H1 (cell line): ENCODE results near the gene MYL7. TPM values are rescaled to one million over a fixed set of nuclear protein-coding genes. Genes with fewer than 3 reads are reported as not detected.

Experiments used
- CTCF ChIA-PET: fragments of 300-600 bp; sonication (Branson Sonifier 250); formaldehyde crosslinking; loops from one replicate; lab custom pipeline; 2021; ENCODE audit not compliant: partially characterized antibody; lab: Charles Lee
- POLR2A ChIA-PET: fragments of 300-600 bp; sonication (Branson Sonifier 250); formaldehyde crosslinking; loops from one replicate; lab custom pipeline; 2021; ENCODE audit warnings: inconsistent platforms; ENCODE audit not compliant: partially characterized antibody; lab: Charles Lee
- DNase-seq, 2 experiments: peaks; one replicate each; pipeline versions ENCODE4 v3.0.0 to v3.0.0-alpha.2; 2010 to 2022; ENCODE audit warnings: low spot score in 2 of 2, low read depth in 1 of 2, mixed read lengths in 1 of 2
- FAIRE-seq: peaks from 2 replicates; lab custom pipeline; 2011; peaks lifted over from hg19 to GRCh38; lab: Jason Lieb, UNC
- H2AFZ ChIP-seq: 2 replicates; pipeline ENCODE4 v1.8.1; 2012; ENCODE audit warnings: low read length, inconsistent platforms
- H2AK5ac ChIP-seq: 2 replicates; pipeline ENCODE4 v1.6.1; 2013; ENCODE audit warnings: low read depth, low read length
- H2BK120ac ChIP-seq: replicated peaks from 2 replicates; pipeline ENCODE3; 2013; ENCODE audit warnings: low read depth, low read length, inconsistent platforms
- H2BK12ac ChIP-seq: 2 replicates; pipeline ENCODE4 v1.6.1; 2013; ENCODE audit warnings: low read depth, low read length
- H2BK15ac ChIP-seq: 2 replicates; pipeline ENCODE4 v1.6.1; 2013; ENCODE audit warnings: low read length
- H2BK20ac ChIP-seq: 2 replicates; pipeline ENCODE4 v1.6.1; 2013; ENCODE audit warnings: low read length
- H2BK5ac ChIP-seq: 2 replicates; pipeline ENCODE4 v1.6.1; 2013; ENCODE audit warnings: low read depth, low read length
- H3K14ac ChIP-seq: 2 replicates; pipeline ENCODE4 v1.6.1; 2013; ENCODE audit warnings: inconsistent platforms; ENCODE audit not compliant: insufficient read length
- H3K18ac ChIP-seq: 2 replicates; pipeline ENCODE4 v1.6.1; 2013; ENCODE audit warnings: low read length; ENCODE audit errors: extremely low read depth
- H3K23ac ChIP-seq: 2 replicates; pipeline ENCODE4 v1.6.1; 2013; ENCODE audit warnings: inconsistent platforms; ENCODE audit not compliant: insufficient read length
- H3K23me2 ChIP-seq: 2 replicates; pipeline ENCODE4 v1.6.1; 2013; ENCODE audit warnings: low read depth, low read length
- H3K27ac ChIP-seq: 2 replicates; pipeline ENCODE4 v1.6.1; 2011; ENCODE audit warnings: low read depth, low read length, inconsistent platforms
- H3K27me3 ChIP-seq, 4 experiments: replicated peaks in 1 of 4; 1 replicate in 1 of 4; 2 replicates in 3 of 4; pipeline versions ENCODE4 v1.6.1 to v1.8.1; 2011 to 2013; ENCODE audit warnings: low read length in 3 of 4, mild to moderate bottlenecking in 3 of 4, inconsistent platforms in 2 of 4, mixed read lengths in 2 of 4, moderate library complexity in 1 of 4; ENCODE audit not compliant: control insufficient read depth in 3 of 4, insufficient read depth in 3 of 4; ENCODE audit errors: extremely low read depth in 1 of 4
- H3K36me3 ChIP-seq, 4 experiments: 2 replicates each; pipeline versions ENCODE4 v1.6.1 to v1.8.1; 2011 to 2013; ENCODE audit warnings: mild to moderate bottlenecking in 4 of 4, low read length in 3 of 4, moderate library complexity in 2 of 4, control low read depth in 1 of 4, inconsistent platforms in 1 of 4; ENCODE audit not compliant: insufficient read depth in 4 of 4, control insufficient read depth in 2 of 4
- H3K4ac ChIP-seq: replicated peaks from 2 replicates; pipeline ENCODE3; 2013; ENCODE audit warnings: low read length, low read depth, mixed read lengths, inconsistent platforms; ENCODE audit not compliant: insufficient read length
- H3K4me1 ChIP-seq, 4 experiments: replicated peaks in 1 of 4; 1 replicate in 1 of 4; 2 replicates in 3 of 4; pipeline versions ENCODE4 v1.6.1 to v1.8.1; 2011 to 2013; ENCODE audit warnings: low read length in 3 of 4, inconsistent platforms in 2 of 4, mixed read lengths in 1 of 4; ENCODE audit not compliant: insufficient read depth in 4 of 4, control insufficient read depth in 3 of 4
- H3K4me2 ChIP-seq, 2 experiments: 2 replicates each; pipeline versions ENCODE4 v1.6.1 to v1.8.1; 2011 to 2013; ENCODE audit warnings: low read depth in 2 of 2, low read length in 2 of 2, control low read depth in 1 of 2, inconsistent platforms in 1 of 2, mild to moderate bottlenecking in 1 of 2; ENCODE audit not compliant: insufficient read depth in 1 of 2
- H3K4me3 ChIP-seq, 4 experiments: fragments of 200-600, 300-600 bp in 1 of 4; sonication (generic), shearing (Covaris generic), sonication (Bioruptor Twin) in 1 of 4; 2 replicates each; pipeline versions ENCODE4 v1.5.1 to v1.8.1; 2011 to 2016; ENCODE audit warnings: low read length in 4 of 4, low read depth in 3 of 4, control low read depth in 2 of 4, inconsistent platforms in 2 of 4, mild to moderate bottlenecking in 2 of 4, mixed read lengths in 1 of 4, moderate library complexity in 1 of 4; ENCODE audit not compliant: insufficient read depth in 2 of 4; ENCODE audit errors: extremely low read depth in 1 of 4
- H3K56ac ChIP-seq: replicated peaks from 2 replicates; pipeline ENCODE3; 2013; ENCODE audit warnings: low read depth, mild to moderate bottlenecking, mixed read lengths, low read length, inconsistent platforms; ENCODE audit not compliant: insufficient read length
- H3K79me1 ChIP-seq: 2 replicates; pipeline ENCODE4 v1.6.1; 2013; ENCODE audit warnings: low read depth, low read length, control low read depth
- H3K79me2 ChIP-seq, 2 experiments: 2 replicates each; pipeline versions ENCODE4 v1.6.1 to v1.8.1; 2012 to 2013; ENCODE audit warnings: low read length in 2 of 2, mild to moderate bottlenecking in 2 of 2, inconsistent platforms in 1 of 2; ENCODE audit not compliant: insufficient read depth in 2 of 2, control insufficient read depth in 1 of 2
- H3K9ac ChIP-seq, 4 experiments: replicated peaks in 1 of 4; 1 replicate in 1 of 4; 2 replicates in 3 of 4; pipeline versions ENCODE4 v1.6.1 to v1.8.1; 2011 to 2013; ENCODE audit warnings: low read depth in 3 of 4, low read length in 3 of 4, control low read depth in 2 of 4, mild to moderate bottlenecking in 2 of 4, moderate library complexity in 2 of 4, inconsistent platforms in 1 of 4; ENCODE audit errors: extremely low read depth in 1 of 4
- H3K9me3 ChIP-seq, 2 experiments: 2 replicates each; pipeline versions ENCODE4 v1.6.1 to v1.8.1; 2012 to 2013; ENCODE audit warnings: mild to moderate bottlenecking in 2 of 2, moderate library complexity in 2 of 2, control low read depth in 1 of 2, inconsistent platforms in 1 of 2, low read depth in 1 of 2, low read length in 1 of 2, mixed read lengths in 1 of 2; ENCODE audit not compliant: insufficient read depth in 2 of 2
- H4K20me1 ChIP-seq, 2 experiments: replicated peaks in 1 of 2; 2 replicates each; pipeline versions ENCODE3 to v1.8.1; 2011 to 2013; ENCODE audit warnings: inconsistent platforms in 2 of 2, low read length in 2 of 2, mild to moderate bottlenecking in 1 of 2; ENCODE audit not compliant: insufficient read depth in 2 of 2, control insufficient read depth in 1 of 2
- H4K5ac ChIP-seq: 2 replicates; pipeline ENCODE4 v1.6.1; 2013; ENCODE audit warnings: low read length, low read depth, mixed read lengths, inconsistent platforms; ENCODE audit not compliant: insufficient read length
- H4K8ac ChIP-seq: 2 replicates; pipeline ENCODE4 v1.8.0; 2013; ENCODE audit warnings: mild to moderate bottlenecking, moderate library complexity, low read length, inconsistent platforms; ENCODE audit not compliant: insufficient read depth; ENCODE audit errors: extremely low read depth
- H4K91ac ChIP-seq: replicated peaks from 2 replicates; pipeline ENCODE3; 2013; ENCODE audit warnings: low read length, mixed read lengths, inconsistent platforms; ENCODE audit not compliant: insufficient read length
- BRCA1 ChIP-seq: IDR thresholded peaks from 2 replicates; pipeline ENCODE4 v1.6.1; 2012; ENCODE audit warnings: low read depth, low read length, improper control_type of control experiment
- CBX5 ChIP-seq: fragments of 300-800, 300-1000 bp; sonication (generic); IDR thresholded peaks from 2 replicates; pipeline ENCODE4 v1.7.1; 2016; ENCODE audit warnings: antibody characterized with exemption, low read length, low read depth
- JUN ChIP-seq: IDR thresholded peaks from 2 replicates; pipeline ENCODE4 v1.6.1; 2011; ENCODE audit warnings: low read depth, mild to moderate bottlenecking, improper control_type of control experiment, low read length
- POLR2A ChIP-seq, 2 experiments: IDR thresholded peaks; 1 replicate in 1 of 2; 2 replicates in 1 of 2; pipeline ENCODE4 v1.6.1; 2011; ENCODE audit warnings: low read depth in 2 of 2, low read length in 2 of 2, mild to moderate bottlenecking in 2 of 2; ENCODE audit errors: control extremely low read depth in 1 of 2
- RAD21 ChIP-seq, 2 experiments: IDR thresholded peaks in 1 of 2; conservative IDR thresholded peaks in 1 of 2; 2 replicates each; pipeline ENCODE4 v1.6.1; 2011; ENCODE audit warnings: low read depth in 2 of 2, low read length in 2 of 2, improper control_type of control experiment in 1 of 2, inconsistent platforms in 1 of 2, mild to moderate bottlenecking in 1 of 2, moderate library complexity in 1 of 2
- RFX5 ChIP-seq: IDR thresholded peaks from 2 replicates; pipeline ENCODE4 v1.6.1; 2011; ENCODE audit warnings: low read depth, low read length, improper control_type of control experiment, borderline replicate concordance
- WGBS, 2 experiments: shearing (Covaris generic) in 1 of 2; methylation state at CpG; one replicate each; pipeline versions ENCODE4 v1.1.6 to v1.1.7; 2013 to 2015; ENCODE audit warnings: low lambda C conversion rate in 2 of 2, mixed read lengths in 2 of 2, inconsistent platforms in 1 of 2, low coverage in 1 of 2, missing lambda C conversion rate in 1 of 2; ENCODE audit not compliant: insufficient replicate concordance in 2 of 2, insufficient coverage in 1 of 2, insufficient read length in 1 of 2; ENCODE audit errors: extremely low coverage in 1 of 2, missing lambda C conversion rate in 1 of 2; 5-methylcytosine and 5-hydroxymethylcytosine counted together
- polyA plus RNA-seq, 7 experiments: library from polyadenylated mRNA; depleted of rRNA in 3 of 7; stranded (reverse) in 5 of 7; unstranded in 2 of 7; fragments of >200 nt in 5 of 7; fragments of 200-250 nt in 2 of 7; gene quantifications; 1 replicate in 5 of 7; 2 replicates in 1 of 7; 4 replicates in 1 of 7; pipeline versions ENCODE4 v1.2.1 to v1.2.3, GENCODE V29; 2011 to 2013; ENCODE audit warnings: missing spikeins in 2 of 7, mixed read lengths in 2 of 7
- total RNA-seq: library from RNA; stranded (reverse); fragmentation: NEBNext Ultra II Directional; extraction: Animal tissue kit (Norgen Biotek cat#: 25700); gene quantifications from 2 replicates; pipeline ENCODE4 v1.2.1, GENCODE V29; 2021
- TF ChIP-seq, protein P1 (sequence below): IDR thresholded peaks from 2 replicates; pipeline ENCODE4 v1.6.1; 2011; ENCODE audit warnings: low read length, improper control_type of control experiment

Gene MYL7
- total and polyA plus RNA-seq, 2 of the 8 experiments (the other 6 are each of a cell fraction or from before 2014, with no cell fraction given): 3.3 to 3.4 TPM

DNA sequence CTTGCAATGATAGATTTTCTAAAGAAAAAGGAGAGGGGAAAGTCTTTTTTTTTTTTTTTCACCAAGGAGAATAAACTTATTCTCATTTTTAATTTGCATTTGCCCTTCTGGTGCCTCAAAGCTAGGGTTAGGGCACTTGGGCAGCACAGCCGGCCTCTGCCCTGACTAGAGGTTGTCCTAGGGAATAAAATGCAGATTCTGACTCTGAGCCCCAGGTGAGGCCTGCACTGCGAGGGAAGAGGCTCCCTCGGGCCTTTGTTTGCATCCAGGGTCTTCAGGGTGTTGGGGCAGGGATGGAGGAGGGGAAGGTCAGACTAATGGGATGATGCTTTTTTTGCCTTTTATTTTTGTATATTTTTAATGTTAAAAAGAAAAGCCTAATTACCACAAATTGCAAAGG, 7.8 kb downstream of the MYL7 start:
- H3K4me3 ChIP-seq: no peak overlapping the region
- no peak overlapping the region for H3K27ac ChIP-seq
- H4K91ac ChIP-seq: no peak overlapping the region
- no peak overlapping the region for H3K14ac ChIP-seq
- H2AK5ac ChIP-seq: no peak overlapping the region
- H3K56ac ChIP-seq: no peak overlapping the region
- H3K4me2 ChIP-seq: no peak overlapping the region
- no peak overlapping the region for H3K4ac ChIP-seq
- no peak overlapping the region for H3K23ac ChIP-seq
- 35% methylated on average over 3 of the region's 3 CpGs; no CpG with 5 or more reads in 1 of the 2 experiments for WGBS, 2 experiments
- no peaks in the 10 kb centered on the region for H3K36me3 ChIP-seq
- FAIRE-seq (no peak), DNase-seq (no peak)
- no peak overlapping the region for H2AFZ ChIP-seq
- H3K4me1 ChIP-seq: peaks cover 0 to 12% (median 3%) of the 10 kb centered on the region in 4 experiments; a peak in 4 of 7 replicates
- H3K27me3 ChIP-seq: peaks cover 0 to 16% (median 6%) of the 10 kb centered on the region in 4 experiments; a peak in 6 of 7 replicates
- no peaks in the 10 kb centered on the region for H3K9me3 ChIP-seq
- no peaks in the 10 kb centered on the region for H3K79me1 ChIP-seq
- no peak overlapping the region for H4K5ac ChIP-seq
- H3K9ac ChIP-seq: no peak overlapping the region
- H4K8ac ChIP-seq: no peak overlapping the region
- H3K79me2 ChIP-seq: no peaks in the 10 kb centered on the region
- no peak overlapping the region for H2BK12ac ChIP-seq
- no peak overlapping the region for H2BK20ac ChIP-seq
- H4K20me1 ChIP-seq: peaks cover 0 to 2% of the 10 kb centered on the region in 2 experiments
- H3K18ac ChIP-seq: no peak overlapping the region
- TF ChIP-seq POLR2A (IDR thresholded peaks at IDR 0.05; ENCODE audit: control extremely low read depth in 1 of 2, low read depth in 2 of 2, low read length in 2 of 2) (no peak), CBX5 (no peak), RAD21 (IDR thresholded peaks at IDR 0.05 in 1 of 2, conservative IDR thresholded peaks at IDR 0.05 in 1 of 2; ENCODE audit: low read depth in 2 of 2, low read length in 2 of 2) (no peak), BRCA1 (no peak), JUN (no peak), RFX5 (no peak)
- TF ChIP-seq, protein P1, sequence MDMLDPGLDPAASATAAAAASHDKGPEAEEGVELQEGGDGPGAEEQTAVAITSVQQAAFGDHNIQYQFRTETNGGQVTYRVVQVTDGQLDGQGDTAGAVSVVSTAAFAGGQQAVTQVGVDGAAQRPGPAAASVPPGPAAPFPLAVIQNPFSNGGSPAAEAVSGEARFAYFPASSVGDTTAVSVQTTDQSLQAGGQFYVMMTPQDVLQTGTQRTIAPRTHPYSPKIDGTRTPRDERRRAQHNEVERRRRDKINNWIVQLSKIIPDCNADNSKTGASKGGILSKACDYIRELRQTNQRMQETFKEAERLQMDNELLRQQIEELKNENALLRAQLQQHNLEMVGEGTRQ: no peak
- no peak overlapping the region for H2BK15ac ChIP-seq
- H3K23me2 ChIP-seq: no peaks in the 10 kb centered on the region; the same call in 1 of the 2 replicates
- no peak overlapping the region for H2BK5ac ChIP-seq
- POLR2A ChIA-PET: interaction anchor here (1.6 kb wide), 1 partner anchor 15 kb away, joined by 6 read pairs; no protein-coding TSS in a partner anchor
- CTCF ChIA-PET: interaction anchor here (0.6 to 4.2 kb wide), 5 partner anchors 14 to 86 kb away, joined by 3 to 45 read pairs (median 3); no protein-coding TSS in a partner anchor
- H2BK120ac ChIP-seq: no peak overlapping the region
